ENCODE data around the gene RNF168.

RNF168 gene

DNA sequence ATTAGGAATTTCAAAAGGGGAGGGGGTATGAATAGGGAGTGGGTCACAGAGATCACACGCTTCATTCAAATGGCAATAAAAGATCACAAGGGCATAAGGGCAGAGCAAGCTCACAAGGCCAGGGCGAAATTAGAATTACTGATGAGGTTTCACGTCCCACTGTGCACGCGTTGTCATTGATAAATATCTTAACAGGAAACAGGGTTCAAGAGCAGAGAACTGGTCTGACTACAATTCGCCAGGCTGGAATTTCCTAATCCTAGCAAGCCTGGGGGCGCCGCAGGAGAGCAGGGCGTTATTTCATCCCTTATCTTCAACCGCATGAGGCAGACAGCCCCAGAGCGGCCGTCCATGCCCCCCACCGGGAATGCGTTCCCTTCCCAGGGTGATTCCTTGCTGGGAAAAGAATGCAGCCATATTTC lies 29.7 kb upstream of the RNF168 start:
- Histone ChIP-seq H3K27ac (ENCODE audit: poor library complexity, severe bottlenecking) (no peak overlapping the region), H3K9me3 (ENCODE audit: severe bottlenecking) (no peaks in the 10 kb centered on the region), H3K4me1 (ENCODE audit: insufficient read depth, poor library complexity, severe bottlenecking) (no peaks in the 10 kb centered on the region), H3K36me3 (ENCODE audit: low read depth) (no peaks in the 10 kb centered on the region), H3K4me3 (ENCODE audit: severe bottlenecking) (no peak overlapping the region), H3K27me3 (ENCODE audit: insufficient read depth, poor library complexity, severe bottlenecking) (no peaks in the 10 kb centered on the region)
- TF ChIP-seq, protein P1, sequence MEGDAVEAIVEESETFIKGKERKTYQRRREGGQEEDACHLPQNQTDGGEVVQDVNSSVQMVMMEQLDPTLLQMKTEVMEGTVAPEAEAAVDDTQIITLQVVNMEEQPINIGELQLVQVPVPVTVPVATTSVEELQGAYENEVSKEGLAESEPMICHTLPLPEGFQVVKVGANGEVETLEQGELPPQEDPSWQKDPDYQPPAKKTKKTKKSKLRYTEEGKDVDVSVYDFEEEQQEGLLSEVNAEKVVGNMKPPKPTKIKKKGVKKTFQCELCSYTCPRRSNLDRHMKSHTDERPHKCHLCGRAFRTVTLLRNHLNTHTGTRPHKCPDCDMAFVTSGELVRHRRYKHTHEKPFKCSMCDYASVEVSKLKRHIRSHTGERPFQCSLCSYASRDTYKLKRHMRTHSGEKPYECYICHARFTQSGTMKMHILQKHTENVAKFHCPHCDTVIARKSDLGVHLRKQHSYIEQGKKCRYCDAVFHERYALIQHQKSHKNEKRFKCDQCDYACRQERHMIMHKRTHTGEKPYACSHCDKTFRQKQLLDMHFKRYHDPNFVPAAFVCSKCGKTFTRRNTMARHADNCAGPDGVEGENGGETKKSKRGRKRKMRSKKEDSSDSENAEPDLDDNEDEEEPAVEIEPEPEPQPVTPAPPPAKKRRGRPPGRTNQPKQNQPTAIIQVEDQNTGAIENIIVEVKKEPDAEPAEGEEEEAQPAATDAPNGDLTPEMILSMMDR (IDR thresholded peaks at IDR 0.05; ENCODE audit: poor library complexity, severe bottlenecking): no peak
- DNase-seq (ENCODE audit: low spot score) (no peak), ATAC-seq (ENCODE audit: low read depth) (no peak)

DNA sequence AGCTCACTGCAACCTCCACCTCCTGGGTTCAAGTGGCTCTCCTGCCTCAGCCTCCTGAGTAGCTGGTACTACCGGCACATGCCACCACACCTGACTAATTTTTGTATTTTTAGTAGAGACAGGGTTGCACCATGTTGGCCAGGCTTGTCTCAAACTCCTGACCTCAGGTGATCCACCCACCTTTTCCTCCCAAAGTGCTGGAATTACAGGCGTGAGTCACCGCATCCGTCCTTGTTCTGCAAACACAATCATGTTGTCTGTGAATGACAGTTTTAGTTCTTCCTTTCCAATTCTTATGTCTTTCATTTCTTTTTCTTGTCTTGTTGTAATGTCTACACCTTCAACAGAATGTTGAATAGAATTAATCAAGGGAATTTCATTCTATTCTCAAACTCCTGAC lies 27.9 kb upstream of the RNF168 start:
- TF ChIP-seq, protein P1 (IDR thresholded peaks at IDR 0.05; ENCODE audit: poor library complexity, severe bottlenecking): no peak
- Histone ChIP-seq H3K27ac (ENCODE audit: poor library complexity, severe bottlenecking) (no peak overlapping the region), H3K4me1 (ENCODE audit: insufficient read depth, poor library complexity, severe bottlenecking) (no peaks in the 10 kb centered on the region), H3K9me3 (ENCODE audit: severe bottlenecking) (no peaks in the 10 kb centered on the region), H3K36me3 (ENCODE audit: low read depth) (no peaks in the 10 kb centered on the region), H3K4me3 (ENCODE audit: severe bottlenecking) (no peak overlapping the region), H3K27me3 (ENCODE audit: insufficient read depth, poor library complexity, severe bottlenecking) (no peaks in the 10 kb centered on the region)
- ATAC-seq (ENCODE audit: low read depth): no peak
- no peak for DNase-seq (ENCODE audit: low spot score)

DNA sequence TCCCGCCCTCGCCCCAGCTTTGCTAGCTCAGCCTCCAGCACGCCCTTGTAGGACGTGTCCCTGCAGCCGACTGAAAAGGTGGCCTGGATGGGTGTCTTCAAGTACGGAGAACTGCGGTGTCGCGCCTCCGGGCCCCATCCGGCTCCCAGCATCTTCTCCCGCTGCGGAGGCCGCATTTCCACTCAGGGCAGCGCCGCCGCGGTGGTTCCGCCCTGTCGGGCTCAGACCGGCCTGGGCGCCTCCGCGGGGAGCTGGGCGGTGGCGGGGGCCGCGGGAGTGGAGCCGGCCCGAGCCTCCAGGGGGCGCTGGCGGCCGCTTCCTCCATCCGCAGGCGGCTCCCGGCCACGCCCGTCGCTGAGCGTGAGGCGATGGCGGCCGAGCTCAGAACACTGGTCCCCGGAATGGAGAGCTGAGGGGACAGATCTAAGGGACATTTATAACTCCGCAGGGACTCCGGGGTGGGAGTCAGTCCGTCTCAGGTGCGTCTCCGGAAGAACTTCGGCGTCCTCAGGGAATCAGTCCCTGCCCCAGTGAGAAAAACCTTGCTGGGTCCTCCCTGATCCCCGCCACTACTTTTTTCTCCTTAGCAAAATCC lies 25.2 kb upstream of the RNF168 start:
- ATAC-seq (ENCODE audit: low read depth) (peak; percentile 91), DNase-seq (ENCODE audit: low spot score) (peak; percentile 64)
- no peaks in the 10 kb centered on the region for H3K9me3 ChIP-seq (ENCODE audit: severe bottlenecking)
- H3K27me3 ChIP-seq (ENCODE audit: insufficient read depth, poor library complexity, severe bottlenecking): no peaks in the 10 kb centered on the region
- H3K4me1 ChIP-seq (ENCODE audit: insufficient read depth, poor library complexity, severe bottlenecking): no peaks in the 10 kb centered on the region
- TF ChIP-seq, protein P1 (IDR thresholded peaks at IDR 0.05; ENCODE audit: poor library complexity, severe bottlenecking): peak; percentile 89
- peak overlapping the region; percentile 27 for H3K4me3 ChIP-seq (ENCODE audit: severe bottlenecking)
- no peak overlapping the region for H3K27ac ChIP-seq (ENCODE audit: poor library complexity, severe bottlenecking)
- H3K36me3 ChIP-seq (ENCODE audit: low read depth): no peaks in the 10 kb centered on the region

DNA sequence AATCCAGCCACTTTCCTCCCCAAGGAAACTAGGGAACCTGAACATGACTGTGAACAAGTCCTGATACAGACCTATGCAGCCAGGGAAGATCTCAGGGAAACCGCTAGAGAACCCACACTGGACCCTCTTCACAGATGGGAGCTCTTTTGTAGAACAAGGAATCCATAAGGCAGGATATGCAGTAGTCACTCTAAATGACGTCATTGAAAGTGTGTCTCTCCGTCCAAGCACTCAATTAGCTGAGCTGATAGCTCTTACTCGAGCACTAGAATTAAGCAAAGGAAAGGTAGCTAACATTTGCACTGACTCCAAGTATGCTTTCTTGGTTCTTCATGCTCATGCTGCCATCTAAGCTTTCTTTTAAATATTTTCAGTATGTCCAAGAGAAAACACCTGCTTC lies 21.6 kb upstream of the RNF168 start:
- TF ChIP-seq, protein P1 (IDR thresholded peaks at IDR 0.05; ENCODE audit: poor library complexity, severe bottlenecking): no peak
- ATAC-seq (ENCODE audit: low read depth): no peak

DNA sequence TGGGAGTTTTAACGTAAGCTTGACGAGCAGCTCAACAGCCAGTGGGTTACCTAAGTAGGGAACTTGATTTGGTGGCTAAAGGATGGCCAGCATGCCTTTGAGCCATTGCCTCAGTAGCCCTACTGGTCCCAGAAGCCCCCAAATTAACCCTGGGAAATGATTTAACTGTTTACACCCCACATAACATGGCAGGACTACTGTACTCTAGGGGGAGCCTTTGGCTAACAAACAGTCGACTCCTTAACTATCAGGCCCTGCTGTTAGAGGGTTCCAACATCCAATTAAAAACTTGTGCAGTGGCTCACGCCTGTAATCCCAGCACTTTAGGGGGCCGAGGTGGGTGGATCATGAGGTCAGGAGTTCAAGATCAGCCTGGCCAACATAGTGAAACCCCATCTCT lies 21.0 kb upstream of the RNF168 start:
- H3K36me3 ChIP-seq (ENCODE audit: low read depth): no peaks in the 10 kb centered on the region
- ATAC-seq (ENCODE audit: low read depth) (no peak), DNase-seq (ENCODE audit: low spot score) (no peak)
- H3K9me3 ChIP-seq (ENCODE audit: severe bottlenecking): peaks cover 5% of the 10 kb centered on the region
- H3K27me3 ChIP-seq (ENCODE audit: insufficient read depth, poor library complexity, severe bottlenecking): no peaks in the 10 kb centered on the region
- no peak overlapping the region for H3K4me3 ChIP-seq (ENCODE audit: severe bottlenecking)
- TF ChIP-seq, protein P1 (IDR thresholded peaks at IDR 0.05; ENCODE audit: poor library complexity, severe bottlenecking): peak; percentile 7
- no peaks in the 10 kb centered on the region for H3K4me1 ChIP-seq (ENCODE audit: insufficient read depth, poor library complexity, severe bottlenecking)
- no peak overlapping the region for H3K27ac ChIP-seq (ENCODE audit: poor library complexity, severe bottlenecking)

More for the DNA sequence above, 21.6 kb upstream of the RNF168 start:
- no peak for DNase-seq (ENCODE audit: low spot score)
- no peaks in the 10 kb centered on the region for H3K27me3 ChIP-seq (ENCODE audit: insufficient read depth, poor library complexity, severe bottlenecking)
- no peak overlapping the region for H3K4me3 ChIP-seq (ENCODE audit: severe bottlenecking)
- H3K36me3 ChIP-seq (ENCODE audit: low read depth): no peaks in the 10 kb centered on the region
- H3K27ac ChIP-seq (ENCODE audit: poor library complexity, severe bottlenecking): no peak overlapping the region
- peaks cover 1% of the 10 kb centered on the region for H3K9me3 ChIP-seq (ENCODE audit: severe bottlenecking)
- H3K4me1 ChIP-seq (ENCODE audit: insufficient read depth, poor library complexity, severe bottlenecking): no peaks in the 10 kb centered on the region
